ENCODE measurements around the gene PCSK5. TPM values are rescaled to one million over a fixed set of nuclear protein-coding genes. Genes with fewer than 3 reads are reported as not detected.
A peak's percentile ranks its signal among the peaks of the same experiment; 100 is the strongest.

The PCSK5 gene
- total and polyA plus RNA-seq, 4 donors: 0.58 to 3.6 (median 0.82) TPM

- H3K27ac ChIP-seq (ENCODE audit: low read depth in 1 of 2, low read length in 2 of 2): no peak overlapping the region
- no peaks in the 10 kb centered on the region for H3K36me3 ChIP-seq (ENCODE audit: control insufficient read depth in 4 of 4, insufficient read depth in 3 of 4, low read depth in 1 of 4, low read length in 3 of 4)
- TF ChIP-seq TAF1 (conservative IDR thresholded peaks at IDR 0.05) (no peak), HNF4A (conservative IDR thresholded peaks at IDR 0.05) (no peak), JUND (IDR thresholded peaks at IDR 0.05) (no peak), YY1 (IDR thresholded peaks at IDR 0.05) (no peak), ATF3 (IDR thresholded peaks at IDR 0.05) (no peak), EGR1 (IDR thresholded peaks at IDR 0.05; ENCODE audit: low read depth in 2 of 2) (no peak), RAD21 (IDR thresholded peaks at IDR 0.05) (no peak), RXRA (IDR thresholded peaks at IDR 0.05) (no peak), SP1 (IDR thresholded peaks at IDR 0.05) (no peak), HNF4G (IDR thresholded peaks at IDR 0.05) (no peak), FOXA2 (IDR thresholded peaks at IDR 0.05) (no peak)
- TF ChIP-seq, protein P1, sequence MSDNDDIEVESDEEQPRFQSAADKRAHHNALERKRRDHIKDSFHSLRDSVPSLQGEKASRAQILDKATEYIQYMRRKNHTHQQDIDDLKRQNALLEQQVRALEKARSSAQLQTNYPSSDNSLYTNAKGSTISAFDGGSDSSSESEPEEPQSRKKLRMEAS (IDR thresholded peaks at IDR 0.05): no peak
- TF ChIP-seq, protein P2, sequence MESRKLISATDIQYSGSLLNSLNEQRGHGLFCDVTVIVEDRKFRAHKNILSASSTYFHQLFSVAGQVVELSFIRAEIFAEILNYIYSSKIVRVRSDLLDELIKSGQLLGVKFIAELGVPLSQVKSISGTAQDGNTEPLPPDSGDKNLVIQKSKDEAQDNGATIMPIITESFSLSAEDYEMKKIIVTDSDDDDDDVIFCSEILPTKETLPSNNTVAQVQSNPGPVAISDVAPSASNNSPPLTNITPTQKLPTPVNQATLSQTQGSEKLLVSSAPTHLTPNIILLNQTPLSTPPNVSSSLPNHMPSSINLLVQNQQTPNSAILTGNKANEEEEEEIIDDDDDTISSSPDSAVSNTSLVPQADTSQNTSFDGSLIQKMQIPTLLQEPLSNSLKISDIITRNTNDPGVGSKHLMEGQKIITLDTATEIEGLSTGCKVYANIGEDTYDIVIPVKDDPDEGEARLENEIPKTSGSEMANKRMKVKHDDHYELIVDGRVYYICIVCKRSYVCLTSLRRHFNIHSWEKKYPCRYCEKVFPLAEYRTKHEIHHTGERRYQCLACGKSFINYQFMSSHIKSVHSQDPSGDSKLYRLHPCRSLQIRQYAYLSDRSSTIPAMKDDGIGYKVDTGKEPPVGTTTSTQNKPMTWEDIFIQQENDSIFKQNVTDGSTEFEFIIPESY (IDR thresholded peaks at IDR 0.05): no peak
- no peaks in the 10 kb centered on the region for H3K9me3 ChIP-seq (ENCODE audit: control insufficient read depth in 4 of 4, low read length in 3 of 4)
- DNase-seq (ENCODE audit: low spot score): no peak
- H3K27me3 ChIP-seq (ENCODE audit: control insufficient read depth in 4 of 4, insufficient read depth in 4 of 4, low read length in 3 of 4): no peaks in the 10 kb centered on the region
- H3K4me3 ChIP-seq (ENCODE audit: low read depth in 1 of 3, low read length in 3 of 3): no peak overlapping the region
- 82% methylated on average over 2 of the region's 2 CpGs for WGBS
- H3K4me1 ChIP-seq (ENCODE audit: control insufficient read depth in 4 of 4, insufficient read depth in 4 of 4, low read length in 3 of 4): no peaks in the 10 kb centered on the region
- H3K9ac ChIP-seq (ENCODE audit: low read depth in 1 of 2, low read length in 2 of 2): no peak overlapping the region
Measured at GRCh38 chr9:76085596-76085995, 195.1 kb downstream of the PCSK5 start.

- Histone ChIP-seq H3K4me3 (ENCODE audit: low read depth in 1 of 3, low read length in 3 of 3) (no peak overlapping the region), H3K36me3 (ENCODE audit: control insufficient read depth in 4 of 4, insufficient read depth in 3 of 4, low read depth in 1 of 4, low read length in 3 of 4) (no peaks in the 10 kb centered on the region), H3K27ac (ENCODE audit: low read depth in 1 of 2, low read length in 2 of 2) (no peak overlapping the region), H3K4me1 (ENCODE audit: control insufficient read depth in 4 of 4, insufficient read depth in 4 of 4, low read length in 3 of 4) (no peaks in the 10 kb centered on the region), H3K27me3 (ENCODE audit: control insufficient read depth in 4 of 4, insufficient read depth in 4 of 4, low read length in 3 of 4) (no peaks in the 10 kb centered on the region), H3K9me3 (ENCODE audit: control insufficient read depth in 4 of 4, low read length in 3 of 4) (no peaks in the 10 kb centered on the region), H3K9ac (ENCODE audit: low read depth in 1 of 2, low read length in 2 of 2) (no peak overlapping the region)
- 83% methylated on average over 1 of the region's 1 CpG for WGBS
- TF ChIP-seq RAD21 (IDR thresholded peaks at IDR 0.05): peak; percentile 31 to 61
- TF ChIP-seq NR2F2 (IDR thresholded peaks at IDR 0.05): no peak
- TF ChIP-seq ATF3 (IDR thresholded peaks at IDR 0.05): no peak
- TF ChIP-seq YY1 (IDR thresholded peaks at IDR 0.05): no peak
- TF ChIP-seq SP1 (IDR thresholded peaks at IDR 0.05): no peak
- no peak for TF ChIP-seq EGR1 (IDR thresholded peaks at IDR 0.05; ENCODE audit: low read depth in 2 of 2)
- TF ChIP-seq, protein P3, sequence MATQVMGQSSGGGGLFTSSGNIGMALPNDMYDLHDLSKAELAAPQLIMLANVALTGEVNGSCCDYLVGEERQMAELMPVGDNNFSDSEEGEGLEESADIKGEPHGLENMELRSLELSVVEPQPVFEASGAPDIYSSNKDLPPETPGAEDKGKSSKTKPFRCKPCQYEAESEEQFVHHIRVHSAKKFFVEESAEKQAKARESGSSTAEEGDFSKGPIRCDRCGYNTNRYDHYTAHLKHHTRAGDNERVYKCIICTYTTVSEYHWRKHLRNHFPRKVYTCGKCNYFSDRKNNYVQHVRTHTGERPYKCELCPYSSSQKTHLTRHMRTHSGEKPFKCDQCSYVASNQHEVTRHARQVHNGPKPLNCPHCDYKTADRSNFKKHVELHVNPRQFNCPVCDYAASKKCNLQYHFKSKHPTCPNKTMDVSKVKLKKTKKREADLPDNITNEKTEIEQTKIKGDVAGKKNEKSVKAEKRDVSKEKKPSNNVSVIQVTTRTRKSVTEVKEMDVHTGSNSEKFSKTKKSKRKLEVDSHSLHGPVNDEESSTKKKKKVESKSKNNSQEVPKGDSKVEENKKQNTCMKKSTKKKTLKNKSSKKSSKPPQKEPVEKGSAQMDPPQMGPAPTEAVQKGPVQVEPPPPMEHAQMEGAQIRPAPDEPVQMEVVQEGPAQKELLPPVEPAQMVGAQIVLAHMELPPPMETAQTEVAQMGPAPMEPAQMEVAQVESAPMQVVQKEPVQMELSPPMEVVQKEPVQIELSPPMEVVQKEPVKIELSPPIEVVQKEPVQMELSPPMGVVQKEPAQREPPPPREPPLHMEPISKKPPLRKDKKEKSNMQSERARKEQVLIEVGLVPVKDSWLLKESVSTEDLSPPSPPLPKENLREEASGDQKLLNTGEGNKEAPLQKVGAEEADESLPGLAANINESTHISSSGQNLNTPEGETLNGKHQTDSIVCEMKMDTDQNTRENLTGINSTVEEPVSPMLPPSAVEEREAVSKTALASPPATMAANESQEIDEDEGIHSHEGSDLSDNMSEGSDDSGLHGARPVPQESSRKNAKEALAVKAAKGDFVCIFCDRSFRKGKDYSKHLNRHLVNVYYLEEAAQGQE (IDR thresholded peaks at IDR 0.05): no peak
- TF ChIP-seq, protein P4, sequence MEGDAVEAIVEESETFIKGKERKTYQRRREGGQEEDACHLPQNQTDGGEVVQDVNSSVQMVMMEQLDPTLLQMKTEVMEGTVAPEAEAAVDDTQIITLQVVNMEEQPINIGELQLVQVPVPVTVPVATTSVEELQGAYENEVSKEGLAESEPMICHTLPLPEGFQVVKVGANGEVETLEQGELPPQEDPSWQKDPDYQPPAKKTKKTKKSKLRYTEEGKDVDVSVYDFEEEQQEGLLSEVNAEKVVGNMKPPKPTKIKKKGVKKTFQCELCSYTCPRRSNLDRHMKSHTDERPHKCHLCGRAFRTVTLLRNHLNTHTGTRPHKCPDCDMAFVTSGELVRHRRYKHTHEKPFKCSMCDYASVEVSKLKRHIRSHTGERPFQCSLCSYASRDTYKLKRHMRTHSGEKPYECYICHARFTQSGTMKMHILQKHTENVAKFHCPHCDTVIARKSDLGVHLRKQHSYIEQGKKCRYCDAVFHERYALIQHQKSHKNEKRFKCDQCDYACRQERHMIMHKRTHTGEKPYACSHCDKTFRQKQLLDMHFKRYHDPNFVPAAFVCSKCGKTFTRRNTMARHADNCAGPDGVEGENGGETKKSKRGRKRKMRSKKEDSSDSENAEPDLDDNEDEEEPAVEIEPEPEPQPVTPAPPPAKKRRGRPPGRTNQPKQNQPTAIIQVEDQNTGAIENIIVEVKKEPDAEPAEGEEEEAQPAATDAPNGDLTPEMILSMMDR (IDR thresholded peaks at IDR 0.05; ENCODE audit: low read depth, low read length, missing input control): peak; percentile 6
- no peak for DNase-seq (ENCODE audit: low spot score)
Measured at GRCh38 chr9:76086539-76086938, 196.1 kb downstream of the PCSK5 start.
